ENCODE data around the gene SCUBE1.

GRCh38 chr22:43337385-43337784 is 5.8 kb downstream of the SCUBE1 start:
- TF ChIP-seq, protein P1, sequence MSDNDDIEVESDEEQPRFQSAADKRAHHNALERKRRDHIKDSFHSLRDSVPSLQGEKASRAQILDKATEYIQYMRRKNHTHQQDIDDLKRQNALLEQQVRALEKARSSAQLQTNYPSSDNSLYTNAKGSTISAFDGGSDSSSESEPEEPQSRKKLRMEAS (IDR thresholded peaks at IDR 0.05) = no peak
- no peak for TF ChIP-seq TEAD4 (IDR thresholded peaks at IDR 0.05)
- TF ChIP-seq ZBTB7A (IDR thresholded peaks at IDR 0.05; ENCODE audit: low read depth) = no peak
- TF ChIP-seq CREB1 (IDR thresholded peaks at IDR 0.05; ENCODE audit: low read depth) = no peak
- no peak for TF ChIP-seq TAF1 (IDR thresholded peaks at IDR 0.05; ENCODE audit: low read depth)
- no peak for TF ChIP-seq RAD21 (IDR thresholded peaks at IDR 0.05; ENCODE audit: low read depth)
- no peak for TF ChIP-seq EGR1 (IDR thresholded peaks at IDR 0.05)
- TF ChIP-seq YY1 (IDR thresholded peaks at IDR 0.05; ENCODE audit: low read depth) = no peak
- TF ChIP-seq, protein P2, sequence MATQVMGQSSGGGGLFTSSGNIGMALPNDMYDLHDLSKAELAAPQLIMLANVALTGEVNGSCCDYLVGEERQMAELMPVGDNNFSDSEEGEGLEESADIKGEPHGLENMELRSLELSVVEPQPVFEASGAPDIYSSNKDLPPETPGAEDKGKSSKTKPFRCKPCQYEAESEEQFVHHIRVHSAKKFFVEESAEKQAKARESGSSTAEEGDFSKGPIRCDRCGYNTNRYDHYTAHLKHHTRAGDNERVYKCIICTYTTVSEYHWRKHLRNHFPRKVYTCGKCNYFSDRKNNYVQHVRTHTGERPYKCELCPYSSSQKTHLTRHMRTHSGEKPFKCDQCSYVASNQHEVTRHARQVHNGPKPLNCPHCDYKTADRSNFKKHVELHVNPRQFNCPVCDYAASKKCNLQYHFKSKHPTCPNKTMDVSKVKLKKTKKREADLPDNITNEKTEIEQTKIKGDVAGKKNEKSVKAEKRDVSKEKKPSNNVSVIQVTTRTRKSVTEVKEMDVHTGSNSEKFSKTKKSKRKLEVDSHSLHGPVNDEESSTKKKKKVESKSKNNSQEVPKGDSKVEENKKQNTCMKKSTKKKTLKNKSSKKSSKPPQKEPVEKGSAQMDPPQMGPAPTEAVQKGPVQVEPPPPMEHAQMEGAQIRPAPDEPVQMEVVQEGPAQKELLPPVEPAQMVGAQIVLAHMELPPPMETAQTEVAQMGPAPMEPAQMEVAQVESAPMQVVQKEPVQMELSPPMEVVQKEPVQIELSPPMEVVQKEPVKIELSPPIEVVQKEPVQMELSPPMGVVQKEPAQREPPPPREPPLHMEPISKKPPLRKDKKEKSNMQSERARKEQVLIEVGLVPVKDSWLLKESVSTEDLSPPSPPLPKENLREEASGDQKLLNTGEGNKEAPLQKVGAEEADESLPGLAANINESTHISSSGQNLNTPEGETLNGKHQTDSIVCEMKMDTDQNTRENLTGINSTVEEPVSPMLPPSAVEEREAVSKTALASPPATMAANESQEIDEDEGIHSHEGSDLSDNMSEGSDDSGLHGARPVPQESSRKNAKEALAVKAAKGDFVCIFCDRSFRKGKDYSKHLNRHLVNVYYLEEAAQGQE (IDR thresholded peaks at IDR 0.05; ENCODE audit: low read depth) = no peak
- TF ChIP-seq EP300 (IDR thresholded peaks at IDR 0.05; ENCODE audit: borderline replicate concordance) = no peak
